HFFc6 (cell line): Measurements from ENCODE around the gene SMIM35. TPM values are rescaled to one million over a fixed set of nuclear protein-coding genes. Genes with fewer than 3 reads are reported as not detected.

Experiments used
- DNase-seq: peaks from one replicate; pipeline ENCODE4 v3.0.0-alpha.2; 2018
- H3K27ac Mint-ChIP-seq: 2 replicates; pipeline ENCODE4 v1.8.0; 2020; ENCODE audit warnings: mild to moderate bottlenecking, mixed read lengths
- H3K27me3 Mint-ChIP-seq: 2 replicates; pipeline ENCODE4 v1.8.0; 2021; ENCODE audit warnings: mild to moderate bottlenecking, moderate library complexity, mixed read lengths; ENCODE audit not compliant: insufficient read depth
- H3K36me3 Mint-ChIP-seq: 2 replicates; pipeline ENCODE4 v1.8.0; 2021; ENCODE audit warnings: low read depth, mixed read lengths
- H3K4me1 Mint-ChIP-seq: 2 replicates; pipeline ENCODE4 v1.8.0; 2020; ENCODE audit warnings: low read depth, mixed read lengths
- H3K4me3 Mint-ChIP-seq: 2 replicates; pipeline ENCODE4 v1.8.0; 2020; ENCODE audit warnings: mild to moderate bottlenecking, moderate library complexity, mixed read lengths
- H3K9me3 Mint-ChIP-seq: 2 replicates; pipeline ENCODE4 v1.8.0; 2020; ENCODE audit warnings: mild to moderate bottlenecking, mixed read lengths
- CTCF ChIP-seq: fragments of 200-600 bp; sonication (generic); IDR thresholded peaks from 2 replicates; pipeline ENCODE4 v1.5.0; 2021; ENCODE audit warnings: antibody characterized with exemption, mild to moderate bottlenecking
- total RNA-seq, 6 experiments: library from RNA; stranded (reverse); fragmentation: NEBNext Ultra II Directional; extraction: Animal tissue kit (Norgen Biotek cat#: 25700); gene quantifications; 2 replicates in 1 of 6; 3 replicates in 5 of 6; pipeline ENCODE4 v1.2.3, GENCODE V29; 2021

SMIM35 gene
- total RNA-seq, 6 experiments from 2014 or later, result not detected

- H3K9me3 Mint-ChIP-seq, result peaks cover 7% of the 10 kb centered on the region
- peaks cover 28% of the 10 kb centered on the region for H3K27me3 Mint-ChIP-seq
- no peak for DNase-seq
- no peaks in the 10 kb centered on the region for H3K4me1 Mint-ChIP-seq
- TF ChIP-seq CTCF, result no peak
- H3K36me3 Mint-ChIP-seq, result no peaks in the 10 kb centered on the region
- no peak overlapping the region for H3K27ac Mint-ChIP-seq
- no peak overlapping the region for H3K4me3 Mint-ChIP-seq
Measured at GRCh38 chr11:118017631-118018315, 69.0 kb downstream of the SMIM35 start.

- H3K27ac Mint-ChIP-seq, result no peak overlapping the region
- no peak overlapping the region for H3K4me3 Mint-ChIP-seq
- H3K4me1 Mint-ChIP-seq, result no peaks in the 10 kb centered on the region
- H3K9me3 Mint-ChIP-seq, result peaks cover 7% of the 10 kb centered on the region
- no peak for TF ChIP-seq CTCF
- no peak for DNase-seq
- no peaks in the 10 kb centered on the region for H3K36me3 Mint-ChIP-seq
- peaks cover 31% of the 10 kb centered on the region for H3K27me3 Mint-ChIP-seq
Measured at GRCh38 chr11:118017111-118017510, 69.7 kb downstream of the SMIM35 start.

- no peak for DNase-seq
- Mint-ChIP-seq H3K27me3 (peaks cover 31% of the 10 kb centered on the region), H3K9me3 (peaks cover 7% of the 10 kb centered on the region), H3K36me3 (no peaks in the 10 kb centered on the region), H3K4me3 (no peak overlapping the region), H3K27ac (no peak overlapping the region), H3K4me1 (no peaks in the 10 kb centered on the region)
- TF ChIP-seq CTCF, result no peak
Measured at GRCh38 chr11:118016104-118016503, 70.7 kb downstream of the SMIM35 start.

GRCh38 chr11:118015385-118015841 lies 71.3 kb downstream of the SMIM35 start:
- Mint-ChIP-seq H3K4me1 (no peaks in the 10 kb centered on the region), H3K27ac (no peak overlapping the region), H3K36me3 (no peaks in the 10 kb centered on the region), H3K9me3 (peaks cover 7% of the 10 kb centered on the region), H3K27me3 (peaks cover 37% of the 10 kb centered on the region), H3K4me3 (no peak overlapping the region)
- no peak for TF ChIP-seq CTCF
- DNase-seq, result no peak

GRCh38 chr11:118014022-118014421 lies 72.7 kb downstream of the SMIM35 start:
- no peak overlapping the region for H3K4me3 Mint-ChIP-seq
- H3K27ac Mint-ChIP-seq, result no peak overlapping the region
- H3K36me3 Mint-ChIP-seq, result no peaks in the 10 kb centered on the region
- TF ChIP-seq CTCF, result no peak
- peaks cover 43% of the 10 kb centered on the region for H3K27me3 Mint-ChIP-seq
- DNase-seq, result no peak
- peaks cover 7% of the 10 kb centered on the region for H3K9me3 Mint-ChIP-seq
- no peaks in the 10 kb centered on the region for H3K4me1 Mint-ChIP-seq
